ENCODE results near the gene P2RY12.

- TF ChIP-seq CTCF (IDR thresholded peaks at IDR 0.05; ENCODE audit: low read depth, low read length, poor library complexity, severe bottlenecking) (no peak), EZH2phosphoT487 (IDR thresholded peaks at IDR 0.05; ENCODE audit: borderline replicate concordance, low read length) (no peak)
These were observed 71.6 kb downstream of the P2RY12 start for GRCh38 chr3:151312972-151313371.

Data from DOHH2 (cell line).